NCI-H1417 treated with DMSO at 0.1 percent for 48 hours (cell line): ENCODE measurements around the gene TLR8.
"Not testable (repeated sequence)": the region's sequence is repeated elsewhere in the genome, so short reads cannot be mapped to it uniquely, and the experiment has no call there.

ENCODE experiments used
- DNase-seq: peaks from one replicate; lab custom pipeline; 2025; lab: John Stamatoyannopoulos, UW

TLR8 gene

DNA sequence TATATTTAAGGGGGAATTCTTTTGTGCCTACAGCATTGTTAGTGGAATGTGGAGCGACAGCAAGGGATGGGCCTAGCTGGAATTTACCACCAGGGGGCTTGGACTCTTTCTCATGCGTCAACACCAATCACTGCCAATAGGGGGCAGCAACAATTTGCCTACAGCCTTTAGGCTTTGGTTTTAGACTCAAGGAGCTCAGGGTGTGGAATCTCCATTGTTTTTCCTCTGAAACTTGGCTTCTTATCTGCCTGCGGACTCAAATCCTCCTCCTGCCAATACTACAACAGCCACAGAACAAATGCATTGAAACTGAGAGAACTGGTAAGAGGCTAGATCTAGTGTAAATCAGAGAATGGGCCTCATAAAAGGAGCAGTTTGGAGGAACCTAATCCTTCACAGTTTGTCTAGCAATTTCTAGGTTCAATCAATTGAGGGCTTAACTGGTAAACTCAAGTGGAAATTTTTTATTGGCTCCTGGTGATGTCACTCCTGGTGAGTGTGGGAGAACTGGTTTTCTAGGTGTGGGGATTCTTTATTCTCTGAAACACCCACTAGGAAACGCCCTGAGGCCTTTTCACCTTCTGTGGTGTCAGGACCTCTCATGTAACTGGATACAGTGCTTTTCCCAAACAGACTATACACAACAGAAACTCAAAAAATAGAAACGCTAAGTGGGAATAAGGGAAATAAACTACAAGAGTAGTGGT is 40.6 kb downstream of the TLR8 start:
- no peak for DNase-seq

DNA sequence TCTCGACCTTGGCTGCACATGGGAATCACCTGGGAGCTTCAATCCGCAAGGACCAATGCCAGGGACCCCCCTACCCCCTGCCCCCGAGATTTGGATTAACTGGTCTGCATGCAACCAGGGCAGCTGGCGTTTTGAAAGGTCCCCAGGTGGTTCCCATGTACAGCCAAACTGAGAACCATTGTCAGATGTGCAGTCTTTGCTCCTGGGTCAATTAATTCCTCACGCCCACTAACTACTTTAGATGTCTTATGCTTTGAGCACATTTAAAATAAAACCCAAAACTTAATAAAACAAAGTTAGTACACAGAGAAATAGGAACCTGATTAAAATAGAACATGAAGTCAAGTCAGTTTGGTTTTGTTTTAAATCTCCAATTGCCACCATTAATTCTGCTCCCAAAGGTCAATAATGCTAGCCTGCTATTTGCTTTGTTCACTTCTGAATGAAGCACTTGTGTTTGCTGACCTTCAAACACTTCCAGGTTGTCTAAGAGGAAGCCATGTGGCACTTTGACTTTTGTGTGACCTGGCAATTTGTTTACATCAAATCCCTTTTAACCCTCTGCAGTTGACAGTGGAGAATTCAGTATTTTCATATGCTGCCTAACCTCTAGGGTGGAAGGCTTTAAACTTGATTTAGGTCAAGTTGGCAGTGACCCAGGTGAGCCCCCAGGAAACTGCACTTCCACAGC is 41.3 kb downstream of the TLR8 start:
- no peak for DNase-seq

DNA sequence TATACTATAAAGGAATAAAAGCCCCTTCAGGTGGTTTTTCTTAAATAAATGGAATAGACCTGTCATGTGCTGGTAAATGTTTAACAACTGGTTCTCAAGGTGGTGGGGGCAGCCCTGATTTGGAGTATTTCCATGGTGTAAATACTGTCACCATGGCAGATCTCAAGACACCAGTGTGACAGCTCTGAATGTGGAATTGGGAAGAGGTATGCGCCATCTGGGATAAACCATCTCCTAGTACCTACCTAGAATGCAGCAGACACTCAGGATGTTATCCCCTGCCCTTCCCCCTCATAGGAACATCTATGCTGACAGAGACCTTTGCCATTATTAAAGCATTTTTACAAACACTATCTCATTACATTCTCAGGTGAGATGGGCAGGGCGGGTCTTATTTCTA is 42.1 kb downstream of the TLR8 start:
- DNase-seq, result no peak

DNA sequence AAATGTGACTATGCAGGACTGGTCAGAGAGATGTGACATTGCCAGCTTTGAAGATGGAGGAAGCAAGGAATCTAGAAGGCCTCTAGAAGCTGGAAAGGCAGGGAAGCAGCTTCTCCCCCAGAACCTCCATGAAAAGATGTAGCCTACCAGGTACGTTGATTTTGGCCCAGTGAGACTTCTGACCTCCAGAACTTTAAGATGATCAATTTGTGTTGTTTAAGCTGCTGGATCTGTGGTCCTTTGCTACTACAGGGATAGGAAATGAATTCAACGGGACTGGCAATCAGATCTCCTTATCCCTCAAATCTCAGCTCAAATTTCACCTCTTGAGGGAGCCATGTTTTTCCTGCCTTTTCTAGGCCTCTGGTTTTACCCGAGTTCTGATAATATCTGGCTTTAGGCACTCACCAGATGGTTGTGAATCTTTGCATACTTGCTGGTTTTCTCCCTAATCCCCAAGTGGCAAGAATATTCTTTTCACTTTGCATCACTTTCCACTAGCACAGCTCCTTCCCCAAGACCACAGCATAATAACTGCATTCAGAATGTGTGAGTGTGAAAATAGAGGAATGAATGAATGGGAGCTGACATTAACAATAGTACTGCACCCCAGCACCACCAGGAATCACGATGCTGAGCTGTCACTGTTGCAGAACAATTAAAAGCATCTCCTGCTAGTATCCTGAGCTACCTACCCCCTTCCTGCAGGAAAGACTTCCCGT is 42.9 kb downstream of the TLR8 start:
- no peak for DNase-seq

DNA sequence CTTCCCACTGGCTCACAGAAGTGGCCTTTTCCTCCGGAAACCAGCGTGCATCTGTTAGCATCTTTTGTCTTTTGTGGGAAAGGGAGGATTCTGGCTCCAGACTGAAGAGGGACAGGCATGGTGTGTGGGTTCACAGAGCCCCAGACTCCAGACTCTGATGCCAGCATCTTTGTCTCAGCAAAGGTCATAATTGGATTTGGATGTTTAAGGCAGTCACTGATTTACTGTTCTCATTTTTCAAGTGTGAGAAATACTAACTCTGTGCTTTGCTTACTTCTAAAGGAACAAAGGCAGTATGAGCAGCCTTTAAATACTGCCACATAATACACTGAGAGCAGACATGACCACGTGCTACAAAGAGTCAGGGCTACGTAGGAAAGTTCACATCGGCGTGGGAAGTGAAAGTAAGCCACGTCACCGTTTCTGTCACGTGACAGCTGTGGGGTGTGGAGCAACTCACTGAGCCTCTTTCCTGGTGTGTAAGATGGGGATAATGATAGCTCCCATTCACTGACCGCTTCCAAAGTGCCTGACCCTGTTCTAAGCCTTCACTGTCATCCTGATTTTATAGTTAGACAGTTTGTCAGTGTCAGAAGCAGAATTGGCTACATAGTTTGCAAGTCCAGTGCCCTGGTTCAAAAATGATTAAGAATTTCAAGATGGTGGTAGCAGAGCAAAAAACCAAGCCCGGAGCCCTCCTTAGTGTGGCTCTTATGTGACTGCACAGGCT is 43.7 kb downstream of the TLR8 start:
- no peak for DNase-seq

DNA sequence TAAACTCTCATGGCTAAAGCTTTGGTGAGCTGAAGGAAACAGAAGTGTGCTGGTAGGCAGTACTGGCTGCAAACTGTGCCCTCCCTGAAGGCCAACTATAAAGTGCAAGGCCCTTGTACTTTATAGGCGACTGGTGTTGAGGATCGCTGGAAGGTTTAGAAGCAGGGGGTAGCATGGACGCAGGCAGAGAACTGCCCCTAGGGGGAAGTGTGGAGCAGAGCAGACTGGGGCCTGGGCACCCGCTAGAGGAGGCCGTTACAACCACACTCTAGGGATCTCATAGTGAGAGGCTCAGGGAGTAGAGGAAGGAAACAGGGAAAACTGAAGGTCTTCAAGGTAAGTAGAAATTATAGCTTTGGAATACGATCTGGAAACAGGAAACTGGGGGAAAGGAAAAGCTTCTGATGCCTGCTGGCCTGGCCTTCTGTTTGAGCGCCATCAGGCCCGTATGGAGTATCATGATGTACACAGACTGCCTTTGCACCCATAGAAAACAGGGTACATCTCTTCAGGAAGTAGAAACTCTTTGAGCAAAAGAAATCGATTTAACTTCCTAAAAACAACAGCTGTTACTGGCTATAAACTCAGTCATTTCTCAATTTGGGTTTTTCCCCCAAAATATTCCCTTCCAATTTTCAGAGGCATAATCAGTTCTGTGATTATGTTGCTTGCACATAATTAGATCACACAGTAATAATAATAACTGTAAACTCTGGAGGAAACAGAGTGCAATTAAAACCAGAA is 44.6 kb downstream of the TLR8 start:
- DNase-seq, result no peak

DNA sequence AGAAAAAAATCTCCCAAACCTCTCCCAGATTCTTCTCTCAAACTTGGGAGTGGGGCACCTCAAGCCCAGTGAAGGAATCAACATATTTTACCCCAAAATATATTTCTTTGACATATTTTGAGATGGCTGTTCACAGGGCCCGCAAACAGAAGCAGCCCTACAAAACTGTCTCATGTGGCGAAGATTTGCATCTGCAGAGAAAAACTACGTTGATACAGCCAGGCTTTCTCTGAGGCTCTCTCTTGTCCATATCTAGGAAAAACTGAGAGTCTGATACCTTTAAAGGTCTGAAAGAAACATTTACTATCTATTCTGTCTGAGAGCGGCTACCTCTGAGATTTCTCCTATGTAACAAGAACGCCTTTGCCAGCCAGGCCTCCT is 45.2 kb downstream of the TLR8 start:
- no peak for DNase-seq

DNA sequence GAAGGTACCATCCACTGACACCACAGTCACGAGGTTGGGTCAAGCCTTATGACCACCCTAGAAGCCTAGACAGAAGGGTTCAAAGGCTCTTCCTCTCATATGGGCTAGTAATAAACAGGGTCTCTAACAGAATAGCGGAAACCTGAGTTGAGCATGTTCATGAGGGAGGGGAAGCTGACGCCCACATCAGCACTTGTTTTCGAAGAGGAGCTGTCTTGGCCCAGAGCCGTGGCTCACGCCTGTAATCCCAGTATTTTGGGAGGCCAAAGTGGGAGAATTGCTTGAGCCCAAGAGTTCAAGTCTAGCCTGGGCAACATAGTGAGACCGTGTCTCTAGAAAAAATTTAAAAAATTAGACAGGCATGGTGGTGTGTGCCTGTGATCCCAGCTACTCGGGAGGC is 47.0 kb downstream of the TLR8 start:
- DNase-seq, result no peak

DNA sequence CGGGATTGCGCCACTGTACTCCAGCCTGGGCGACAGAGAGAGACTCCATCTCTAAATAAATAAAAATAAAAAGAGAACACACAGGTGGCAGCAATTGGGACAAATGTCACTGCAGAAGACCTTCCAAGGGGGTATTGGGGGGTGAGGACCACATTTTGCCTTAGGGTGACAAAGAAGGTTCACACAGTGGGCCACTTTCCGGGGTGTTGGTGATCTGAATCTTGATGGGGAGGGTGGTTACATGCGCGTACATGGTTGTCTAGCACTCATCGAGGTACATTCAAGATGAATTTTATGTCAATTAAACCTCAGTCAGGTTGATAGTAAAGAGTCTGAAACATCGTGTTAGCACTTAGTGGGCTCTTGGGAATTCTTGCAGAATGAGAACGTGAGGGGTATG is 48.0 kb downstream of the TLR8 start:
- no peak for DNase-seq

DNA sequence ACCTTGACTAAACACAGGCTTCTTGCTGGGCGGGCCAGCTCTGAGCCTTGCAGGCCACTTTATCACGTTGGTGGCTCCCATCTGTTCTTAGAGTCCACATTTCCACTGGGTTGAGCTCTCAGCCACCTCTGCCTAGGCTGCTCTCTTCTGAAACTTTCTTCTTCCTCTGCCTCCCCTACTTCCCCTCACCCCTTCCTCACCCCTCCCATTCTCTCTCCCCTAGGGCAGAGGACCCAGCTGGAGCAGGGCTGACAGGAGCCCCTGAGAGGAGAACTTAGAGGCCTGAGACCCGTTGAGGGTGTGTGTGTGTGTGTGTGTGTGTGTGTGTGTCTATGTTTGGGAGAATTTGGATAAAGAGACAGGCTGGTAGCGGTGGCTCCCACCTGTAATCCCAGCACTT is 48.6 kb downstream of the TLR8 start:
- no peak for DNase-seq

DNA sequence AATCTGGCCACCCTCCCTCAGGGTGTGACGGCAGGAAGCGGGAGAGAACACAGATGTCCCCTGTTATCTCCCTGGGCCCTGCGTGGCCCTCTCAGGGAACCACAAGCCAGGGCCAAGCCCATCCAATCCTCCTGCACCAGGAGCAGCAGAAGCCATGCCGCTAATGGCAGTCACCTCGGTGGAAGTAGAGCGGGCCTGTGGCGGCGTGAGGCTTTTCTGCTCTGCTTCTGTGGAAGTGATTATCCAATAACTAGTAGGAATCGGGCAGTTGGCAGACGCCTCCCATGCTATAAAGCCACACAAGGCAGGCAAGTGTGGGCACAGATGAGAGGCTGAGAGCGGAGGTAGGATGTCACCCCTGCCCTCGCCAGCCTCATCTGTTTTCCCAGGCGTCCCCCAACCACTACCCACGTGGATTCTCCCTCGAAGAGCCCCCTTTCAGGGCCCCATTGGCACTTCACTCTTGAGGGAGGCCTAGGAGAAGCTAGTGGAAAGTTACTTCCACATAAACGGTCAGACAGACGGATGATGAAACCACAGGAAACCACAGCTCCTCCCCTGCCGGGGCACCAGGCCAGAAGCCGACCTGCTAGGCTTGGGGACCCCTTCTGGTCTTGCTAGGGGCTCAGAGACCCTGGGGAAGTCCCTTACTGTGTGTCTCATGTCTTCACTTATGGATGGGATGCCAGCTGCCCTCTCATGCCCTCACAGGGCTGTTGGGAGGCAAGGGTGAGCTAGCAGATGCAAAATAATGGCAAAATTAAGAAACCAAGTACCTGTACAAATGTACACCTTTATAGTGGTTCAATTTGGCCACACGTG is 49.7 kb downstream of the TLR8 start:
- DNase-seq, result no peak

DNA sequence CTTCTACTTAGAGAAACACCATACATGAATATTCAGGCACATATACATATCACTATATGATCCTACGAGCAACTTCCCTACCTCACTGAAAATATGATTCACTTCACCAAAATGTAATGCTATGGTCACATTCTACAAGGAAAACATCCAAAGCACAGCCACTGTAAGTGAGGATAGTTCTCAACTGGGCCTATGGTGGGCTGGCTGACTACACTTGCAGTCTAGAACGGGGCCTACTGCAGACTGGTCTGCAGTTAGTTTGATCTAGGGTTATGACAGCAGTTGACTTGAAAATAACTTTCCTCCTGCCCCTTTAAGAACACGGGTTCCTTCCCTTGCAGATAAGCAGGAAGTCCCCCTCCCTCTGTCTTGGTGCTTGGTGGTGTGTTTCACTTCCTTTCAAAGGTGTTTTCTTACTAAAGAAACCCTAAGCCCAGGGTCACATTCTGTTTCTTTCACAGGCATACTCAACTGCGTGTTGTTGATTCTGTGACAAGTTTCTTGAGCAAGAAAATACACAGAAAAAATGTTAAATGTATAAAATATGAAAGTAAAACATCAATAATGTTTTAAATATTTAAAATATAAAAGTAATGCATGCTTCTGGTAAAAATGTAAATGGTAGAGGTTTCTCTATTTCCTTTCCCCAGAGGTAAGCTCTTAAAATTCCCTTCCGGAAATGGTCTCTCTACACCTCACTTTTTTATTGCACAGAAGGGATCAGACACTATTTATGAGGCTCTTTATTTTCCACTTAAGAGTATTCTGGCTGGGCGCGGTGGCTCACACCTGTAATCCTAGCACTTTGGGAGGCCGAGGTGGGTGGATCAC is 50.5 kb downstream of the TLR8 start:
- no peak for DNase-seq

DNA sequence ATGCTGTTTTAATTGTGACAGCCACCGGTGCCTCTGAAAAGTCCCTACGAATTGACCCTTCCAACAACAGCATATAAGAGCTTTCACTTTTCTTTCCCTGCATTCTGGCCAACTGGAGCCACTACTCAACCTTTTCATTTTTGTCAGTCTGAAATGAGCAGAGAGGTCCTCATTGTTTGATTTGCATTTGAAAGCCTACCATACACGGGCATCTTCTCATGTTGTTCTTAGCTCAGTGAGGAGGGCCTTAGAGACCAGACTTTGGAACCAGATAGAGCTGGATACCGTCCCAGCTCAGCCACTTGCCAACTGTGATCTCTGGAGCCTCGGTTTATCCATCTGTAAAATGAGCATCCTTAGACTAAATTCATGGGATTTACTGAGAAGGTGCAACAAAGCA is 51.6 kb downstream of the TLR8 start:
- DNase-seq, result no peak

DNA sequence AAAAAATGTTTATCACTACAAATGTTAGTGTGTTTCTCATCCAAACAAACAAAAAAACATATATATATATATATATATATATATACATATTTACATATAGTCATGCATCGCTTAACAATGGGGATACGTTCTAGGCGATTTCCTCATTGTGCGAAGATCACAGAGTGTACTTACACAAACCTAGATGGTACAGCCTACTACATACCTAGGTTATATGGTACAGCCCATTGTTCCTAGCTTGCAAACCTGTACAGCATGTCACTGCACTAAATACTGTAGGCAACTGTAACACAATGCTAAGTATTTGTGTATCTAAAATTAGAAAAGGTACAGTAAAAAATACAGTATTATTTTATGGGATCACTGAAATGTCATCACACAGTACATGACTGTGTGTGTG is 52.0 kb downstream of the TLR8 start:
- no peak for DNase-seq

DNA sequence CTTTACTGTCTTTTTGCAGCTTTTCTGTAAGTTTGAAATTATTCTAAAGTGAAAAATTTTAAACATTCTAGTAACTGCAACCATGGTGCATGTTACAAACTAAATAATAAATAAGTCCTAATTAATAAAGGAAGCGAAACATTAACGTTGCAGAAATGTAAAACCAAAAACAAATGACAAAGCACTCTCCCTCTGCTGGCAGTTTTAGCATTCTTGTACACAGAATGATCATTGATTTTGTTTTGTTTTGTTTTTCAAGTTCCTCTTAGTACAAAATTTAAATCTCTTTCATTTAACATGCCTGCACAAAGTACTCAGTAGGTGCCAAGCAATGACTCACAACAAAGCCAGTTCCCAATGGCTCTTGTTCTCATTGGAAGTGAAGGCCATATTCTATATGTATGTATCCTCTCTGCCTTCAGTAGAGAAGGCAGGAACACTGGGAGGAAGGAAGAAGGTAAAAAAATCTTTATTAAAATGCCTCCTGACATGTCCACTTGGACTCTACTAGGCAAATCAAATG is 54.8 kb downstream of the TLR8 start:
- DNase-seq, result no peak

DNA sequence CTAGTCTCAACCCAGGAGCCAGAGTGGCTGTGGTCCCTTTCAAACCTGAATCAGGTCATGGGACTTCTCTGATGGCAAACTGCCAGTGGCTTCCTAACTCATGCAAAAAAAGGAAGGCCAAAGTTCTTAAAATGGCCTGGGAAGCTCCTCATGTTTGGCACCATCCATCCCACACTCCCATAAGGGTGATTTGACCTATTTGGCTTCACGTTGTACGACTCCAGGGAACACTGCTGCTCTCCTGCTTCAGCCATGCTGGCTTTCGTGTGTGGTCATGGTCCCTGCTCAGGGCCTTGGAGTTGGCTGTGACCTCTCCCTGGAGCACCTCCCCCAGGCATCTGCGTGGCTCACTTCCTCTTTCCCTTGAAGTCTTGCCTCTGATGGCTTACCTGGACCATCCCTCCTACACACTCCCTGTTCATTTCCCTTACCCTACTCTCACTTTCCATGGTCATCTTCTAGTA is 55.7 kb downstream of the TLR8 start:
- no peak for DNase-seq

DNA sequence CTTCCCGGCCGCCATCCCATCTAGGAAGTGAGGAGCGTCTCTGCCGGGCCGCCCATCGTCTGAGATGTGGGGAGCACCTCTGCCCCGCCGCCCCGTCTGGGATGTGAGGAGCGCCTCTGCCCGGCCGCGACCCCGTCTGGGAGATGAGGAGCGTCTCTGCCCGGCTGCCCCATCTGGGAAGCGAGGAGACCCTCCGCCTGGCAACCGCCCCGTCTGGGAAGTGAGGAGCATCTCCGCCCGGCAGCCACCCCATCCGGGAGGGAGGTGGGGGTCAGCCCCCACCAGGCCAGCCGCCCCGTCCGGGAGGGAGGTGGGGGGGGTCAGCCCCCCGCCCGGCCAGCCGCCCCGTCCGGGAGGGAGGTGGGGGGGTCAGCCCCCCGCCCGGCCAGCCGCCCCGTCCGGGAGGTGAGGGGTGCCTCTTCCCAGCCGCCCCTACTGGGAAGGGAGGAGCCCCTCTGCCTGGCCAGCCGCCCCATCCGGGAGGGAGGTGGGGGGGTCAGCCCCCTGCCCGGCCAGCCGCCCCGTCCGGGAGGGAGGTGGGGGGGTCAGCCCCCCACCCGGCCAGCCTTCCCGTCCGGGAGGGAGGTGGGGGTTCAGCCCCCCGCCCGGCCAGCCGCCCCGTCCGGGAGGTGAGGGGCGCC is 56.9 kb downstream of the TLR8 start:
- DNase-seq, result not testable (repeated sequence)

DNA sequence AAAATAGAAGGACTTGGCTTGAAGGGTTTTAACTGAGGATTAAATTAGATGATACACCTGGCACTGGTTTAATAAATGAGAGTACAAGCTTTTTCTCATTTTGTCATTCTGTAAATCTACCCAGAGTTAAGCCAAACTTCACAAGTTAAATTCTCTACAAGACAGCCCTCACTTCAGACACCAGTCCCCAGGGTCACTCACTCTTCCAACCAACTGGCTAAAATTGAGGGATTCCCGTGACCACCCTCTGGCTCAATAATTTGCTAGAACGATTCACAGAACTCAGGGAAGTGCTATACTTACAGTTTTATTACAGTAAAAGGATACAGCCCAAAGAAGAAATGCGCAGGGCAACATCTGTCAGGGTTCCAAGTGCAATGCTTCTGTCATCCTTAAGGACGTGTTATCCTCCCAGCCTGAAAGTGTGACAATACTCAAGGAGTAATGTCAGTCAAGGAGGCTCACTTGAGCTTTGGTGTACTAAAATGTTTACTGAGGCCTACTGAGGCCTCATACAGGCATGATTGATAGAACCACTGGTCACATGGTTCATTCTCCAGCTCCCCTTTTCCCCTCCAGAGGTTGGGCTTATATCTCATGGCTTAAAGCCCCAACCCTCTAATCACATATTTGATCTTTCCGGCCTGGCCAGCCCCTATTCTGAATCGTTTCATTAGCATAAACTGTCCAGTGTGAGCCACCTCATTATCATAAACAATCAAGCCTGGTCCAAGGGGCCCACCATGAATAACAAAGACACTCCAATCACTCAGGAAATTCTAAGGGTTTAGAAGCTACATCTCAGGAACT is 58.9 kb downstream of the TLR8 start:
- DNase-seq, result no peak
